HG03558 (cell line): ENCODE data around the gene MACROH2A1.

Experiments
- ATAC-seq: cut with Tn5 transposase; IDR thresholded peaks from one replicate; pipeline ENCODE4 v1.9.1; 2021; ENCODE audit warnings: moderate number of reproducible peaks; ENCODE audit not compliant: unreplicated experiment; ENCODE audit errors: extremely low read depth

Gene MACROH2A1

GRCh38 chr5:135339623-135340022 is 59.4 kb downstream of the MACROH2A1 start:
- no peak for ATAC-seq

- ATAC-seq: no peak
These were observed 59.8 kb downstream of the MACROH2A1 start for GRCh38 chr5:135339189-135339588.

- ATAC-seq: no peak
These were observed 62.0 kb downstream of the MACROH2A1 start for GRCh38 chr5:135337064-135337463.

- no peak for ATAC-seq
These were observed 63.8 kb downstream of the MACROH2A1 start for GRCh38 chr5:135335031-135335828.

GRCh38 chr5:135333732-135334515 is 65.1 kb downstream of the MACROH2A1 start:
- ATAC-seq: no peak

- ATAC-seq: no peak
These were observed 66.4 kb downstream of the MACROH2A1 start for GRCh38 chr5:135332519-135333150.

GRCh38 chr5:135331612-135332011 is 67.4 kb downstream of the MACROH2A1 start:
- ATAC-seq: no peak

- no peak for ATAC-seq
These were observed 68.3 kb downstream of the MACROH2A1 start for GRCh38 chr5:135330798-135331096.

- no peak for ATAC-seq
These were observed 68.9 kb downstream of the MACROH2A1 start for GRCh38 chr5:135329913-135330797.

- no peak for ATAC-seq
These were observed 69.7 kb downstream of the MACROH2A1 start for GRCh38 chr5:135329066-135329912.

- ATAC-seq: no peak
These were observed 70.8 kb downstream of the MACROH2A1 start for GRCh38 chr5:135328128-135328687.

GRCh38 chr5:135327429-135328127 is 71.5 kb downstream of the MACROH2A1 start:
- no peak for ATAC-seq

- ATAC-seq: no peak
These were observed 72.5 kb downstream of the MACROH2A1 start for GRCh38 chr5:135326296-135327254.

GRCh38 chr5:135324897-135325650 is 74.0 kb downstream of the MACROH2A1 start:
- ATAC-seq: no peak

GRCh38 chr5:135324160-135324559 is 74.9 kb downstream of the MACROH2A1 start:
- ATAC-seq: no peak

- ATAC-seq: no peak
These were observed 75.3 kb downstream of the MACROH2A1 start for GRCh38 chr5:135323701-135324132.

GRCh38 chr5:135323227-135323626 is 75.8 kb downstream of the MACROH2A1 start:
- no peak for ATAC-seq
